Measurements from ENCODE around the gene TBKBP1. TPM values are rescaled to one million over a fixed set of nuclear protein-coding genes. Genes with fewer than 3 reads are reported as not detected.

Gene TBKBP1
- total and polyA plus RNA-seq, 4 donors: 0.25 to 2.0 (median 1.5) TPM

DNA sequence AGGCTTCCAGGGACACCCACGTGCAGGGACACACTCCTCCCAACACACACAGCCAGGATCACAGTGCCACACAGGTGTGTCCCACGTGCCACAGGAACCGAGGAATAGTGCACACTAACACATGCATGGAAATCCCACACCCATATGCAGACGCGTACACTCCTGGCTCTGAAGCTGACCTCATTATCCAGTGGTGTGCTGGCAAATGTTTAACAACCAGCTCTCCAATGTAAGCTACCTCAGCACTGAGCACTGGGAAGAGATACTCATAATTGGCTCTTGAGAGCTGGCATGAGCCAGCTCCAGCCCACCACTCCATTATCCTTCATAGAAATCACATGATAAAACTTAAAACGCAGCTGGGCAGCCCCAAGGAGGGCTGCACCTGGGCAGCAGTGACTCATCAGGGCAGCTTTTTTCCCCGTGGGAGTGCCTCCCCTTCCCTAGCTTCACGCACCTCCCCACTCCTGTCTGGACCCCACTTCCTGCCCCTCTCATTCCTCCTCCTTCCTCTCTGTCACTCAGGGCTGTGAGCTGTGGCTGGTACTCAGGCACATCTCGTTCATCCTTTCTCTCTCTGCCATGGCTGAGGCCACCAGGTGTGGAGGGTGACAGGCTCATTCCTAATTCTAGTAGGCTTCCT is 24.1 kb downstream of the TBKBP1 start:
- H3K27me3 ChIP-seq (ENCODE audit: control insufficient read depth in 4 of 4, insufficient read depth in 4 of 4, low read length in 3 of 4): peaks cover 0 to 9% (median 6%) of the 10 kb centered on the region in 4 donors

More for the DNA sequence above, 24.1 kb downstream of the TBKBP1 start:
- DNase-seq (ENCODE audit: low spot score): no peak
- Histone ChIP-seq H3K36me3 (ENCODE audit: control insufficient read depth in 4 of 4, insufficient read depth in 3 of 4, low read depth in 1 of 4, low read length in 3 of 4) (no peaks in the 10 kb centered on the region), H3K27ac (ENCODE audit: low read depth in 1 of 2, low read length in 2 of 2) (no peak overlapping the region), H3K9me3 (ENCODE audit: control insufficient read depth in 4 of 4, low read length in 3 of 4) (no peaks in the 10 kb centered on the region), H3K9ac (ENCODE audit: low read depth in 1 of 2, low read length in 2 of 2) (no peak overlapping the region), H3K4me3 (ENCODE audit: low read depth in 1 of 3, low read length in 3 of 3) (no peak overlapping the region), H3K4me1 (ENCODE audit: control insufficient read depth in 4 of 4, insufficient read depth in 4 of 4, low read length in 3 of 4) (peaks cover 0 to 4% (median 0%) of the 10 kb centered on the region in 4 donors)
- TF ChIP-seq NR2F2 (IDR thresholded peaks at IDR 0.05) (no peak), GABPA (IDR thresholded peaks at IDR 0.05 in 1 of 2, conservative IDR thresholded peaks at IDR 0.05 in 1 of 2) (no peak), YY1 (IDR thresholded peaks at IDR 0.05) (no peak), EGR1 (IDR thresholded peaks at IDR 0.05; ENCODE audit: low read depth in 2 of 2) (no peak), RXRA (IDR thresholded peaks at IDR 0.05) (no peak), SP1 (IDR thresholded peaks at IDR 0.05) (no peak), TAF1 (conservative IDR thresholded peaks at IDR 0.05) (no peak), HNF4A (conservative IDR thresholded peaks at IDR 0.05) (no peak), HNF4G (IDR thresholded peaks at IDR 0.05) (no peak), FOXA1 (IDR thresholded peaks at IDR 0.05) (no peak), JUND (IDR thresholded peaks at IDR 0.05) (no peak), RAD21 (IDR thresholded peaks at IDR 0.05) (no peak), FOXA2 (IDR thresholded peaks at IDR 0.05) (no peak)
- TF ChIP-seq, protein P1, sequence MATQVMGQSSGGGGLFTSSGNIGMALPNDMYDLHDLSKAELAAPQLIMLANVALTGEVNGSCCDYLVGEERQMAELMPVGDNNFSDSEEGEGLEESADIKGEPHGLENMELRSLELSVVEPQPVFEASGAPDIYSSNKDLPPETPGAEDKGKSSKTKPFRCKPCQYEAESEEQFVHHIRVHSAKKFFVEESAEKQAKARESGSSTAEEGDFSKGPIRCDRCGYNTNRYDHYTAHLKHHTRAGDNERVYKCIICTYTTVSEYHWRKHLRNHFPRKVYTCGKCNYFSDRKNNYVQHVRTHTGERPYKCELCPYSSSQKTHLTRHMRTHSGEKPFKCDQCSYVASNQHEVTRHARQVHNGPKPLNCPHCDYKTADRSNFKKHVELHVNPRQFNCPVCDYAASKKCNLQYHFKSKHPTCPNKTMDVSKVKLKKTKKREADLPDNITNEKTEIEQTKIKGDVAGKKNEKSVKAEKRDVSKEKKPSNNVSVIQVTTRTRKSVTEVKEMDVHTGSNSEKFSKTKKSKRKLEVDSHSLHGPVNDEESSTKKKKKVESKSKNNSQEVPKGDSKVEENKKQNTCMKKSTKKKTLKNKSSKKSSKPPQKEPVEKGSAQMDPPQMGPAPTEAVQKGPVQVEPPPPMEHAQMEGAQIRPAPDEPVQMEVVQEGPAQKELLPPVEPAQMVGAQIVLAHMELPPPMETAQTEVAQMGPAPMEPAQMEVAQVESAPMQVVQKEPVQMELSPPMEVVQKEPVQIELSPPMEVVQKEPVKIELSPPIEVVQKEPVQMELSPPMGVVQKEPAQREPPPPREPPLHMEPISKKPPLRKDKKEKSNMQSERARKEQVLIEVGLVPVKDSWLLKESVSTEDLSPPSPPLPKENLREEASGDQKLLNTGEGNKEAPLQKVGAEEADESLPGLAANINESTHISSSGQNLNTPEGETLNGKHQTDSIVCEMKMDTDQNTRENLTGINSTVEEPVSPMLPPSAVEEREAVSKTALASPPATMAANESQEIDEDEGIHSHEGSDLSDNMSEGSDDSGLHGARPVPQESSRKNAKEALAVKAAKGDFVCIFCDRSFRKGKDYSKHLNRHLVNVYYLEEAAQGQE (IDR thresholded peaks at IDR 0.05): no peak
- TF ChIP-seq, protein P2, sequence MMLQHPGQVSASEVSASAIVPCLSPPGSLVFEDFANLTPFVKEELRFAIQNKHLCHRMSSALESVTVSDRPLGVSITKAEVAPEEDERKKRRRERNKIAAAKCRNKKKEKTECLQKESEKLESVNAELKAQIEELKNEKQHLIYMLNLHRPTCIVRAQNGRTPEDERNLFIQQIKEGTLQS (IDR thresholded peaks at IDR 0.05): no peak
- TF ChIP-seq, protein P3, sequence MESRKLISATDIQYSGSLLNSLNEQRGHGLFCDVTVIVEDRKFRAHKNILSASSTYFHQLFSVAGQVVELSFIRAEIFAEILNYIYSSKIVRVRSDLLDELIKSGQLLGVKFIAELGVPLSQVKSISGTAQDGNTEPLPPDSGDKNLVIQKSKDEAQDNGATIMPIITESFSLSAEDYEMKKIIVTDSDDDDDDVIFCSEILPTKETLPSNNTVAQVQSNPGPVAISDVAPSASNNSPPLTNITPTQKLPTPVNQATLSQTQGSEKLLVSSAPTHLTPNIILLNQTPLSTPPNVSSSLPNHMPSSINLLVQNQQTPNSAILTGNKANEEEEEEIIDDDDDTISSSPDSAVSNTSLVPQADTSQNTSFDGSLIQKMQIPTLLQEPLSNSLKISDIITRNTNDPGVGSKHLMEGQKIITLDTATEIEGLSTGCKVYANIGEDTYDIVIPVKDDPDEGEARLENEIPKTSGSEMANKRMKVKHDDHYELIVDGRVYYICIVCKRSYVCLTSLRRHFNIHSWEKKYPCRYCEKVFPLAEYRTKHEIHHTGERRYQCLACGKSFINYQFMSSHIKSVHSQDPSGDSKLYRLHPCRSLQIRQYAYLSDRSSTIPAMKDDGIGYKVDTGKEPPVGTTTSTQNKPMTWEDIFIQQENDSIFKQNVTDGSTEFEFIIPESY (IDR thresholded peaks at IDR 0.05): no peak
- TF ChIP-seq, protein P4, sequence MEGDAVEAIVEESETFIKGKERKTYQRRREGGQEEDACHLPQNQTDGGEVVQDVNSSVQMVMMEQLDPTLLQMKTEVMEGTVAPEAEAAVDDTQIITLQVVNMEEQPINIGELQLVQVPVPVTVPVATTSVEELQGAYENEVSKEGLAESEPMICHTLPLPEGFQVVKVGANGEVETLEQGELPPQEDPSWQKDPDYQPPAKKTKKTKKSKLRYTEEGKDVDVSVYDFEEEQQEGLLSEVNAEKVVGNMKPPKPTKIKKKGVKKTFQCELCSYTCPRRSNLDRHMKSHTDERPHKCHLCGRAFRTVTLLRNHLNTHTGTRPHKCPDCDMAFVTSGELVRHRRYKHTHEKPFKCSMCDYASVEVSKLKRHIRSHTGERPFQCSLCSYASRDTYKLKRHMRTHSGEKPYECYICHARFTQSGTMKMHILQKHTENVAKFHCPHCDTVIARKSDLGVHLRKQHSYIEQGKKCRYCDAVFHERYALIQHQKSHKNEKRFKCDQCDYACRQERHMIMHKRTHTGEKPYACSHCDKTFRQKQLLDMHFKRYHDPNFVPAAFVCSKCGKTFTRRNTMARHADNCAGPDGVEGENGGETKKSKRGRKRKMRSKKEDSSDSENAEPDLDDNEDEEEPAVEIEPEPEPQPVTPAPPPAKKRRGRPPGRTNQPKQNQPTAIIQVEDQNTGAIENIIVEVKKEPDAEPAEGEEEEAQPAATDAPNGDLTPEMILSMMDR (IDR thresholded peaks at IDR 0.05; ENCODE audit: low read depth, low read length, missing input control): no peak
- TF ChIP-seq, protein P5, sequence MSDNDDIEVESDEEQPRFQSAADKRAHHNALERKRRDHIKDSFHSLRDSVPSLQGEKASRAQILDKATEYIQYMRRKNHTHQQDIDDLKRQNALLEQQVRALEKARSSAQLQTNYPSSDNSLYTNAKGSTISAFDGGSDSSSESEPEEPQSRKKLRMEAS (IDR thresholded peaks at IDR 0.05): no peak
- 37% methylated on average over 9 of the region's 9 CpGs for WGBS
